HEK293 (cell line): ENCODE results near the gene C20orf96.

Experiments used
- BCL11A ChIP-seq: fragments of 450-650 bp; formaldehyde crosslinking; IDR thresholded peaks from 2 replicates; pipeline ENCODE4 v1.5.1; 2016; ENCODE audit warnings: low read depth, missing biosample characterization, missing genetic modification characterization
- GLIS2 ChIP-seq: fragments of 450-650 bp; formaldehyde crosslinking; IDR thresholded peaks from 2 replicates; pipeline ENCODE4 v1.5.1; 2016; ENCODE audit warnings: missing biosample characterization, missing genetic modification characterization
- PRDM1 ChIP-seq: fragments of 450-650 bp; formaldehyde crosslinking; IDR thresholded peaks from 2 replicates; pipeline ENCODE4; 2016; ENCODE audit warnings: missing biosample characterization, missing genetic modification characterization
- SCRT2 ChIP-seq: fragments of 450-650 bp; formaldehyde crosslinking; IDR thresholded peaks from 2 replicates; pipeline ENCODE4 v1.5.1; 2016; ENCODE audit warnings: missing biosample characterization, missing genetic modification characterization
- SETDB1 ChIP-seq: IDR thresholded peaks from one replicate; pipeline ENCODE4 v1.6.1; 2017; ENCODE audit warnings: mild to moderate bottlenecking, low read length, moderate library complexity, mixed read lengths; ENCODE audit not compliant: insufficient read length
- SP2 ChIP-seq: fragments of 450-650 bp; formaldehyde crosslinking; IDR thresholded peaks from 2 replicates; pipeline ENCODE4 v1.5.1; 2016; ENCODE audit warnings: missing biosample characterization, missing genetic modification characterization
- SP3 ChIP-seq: fragments of 450-650 bp; formaldehyde crosslinking; IDR thresholded peaks from 2 replicates; pipeline ENCODE4 v1.5.1; 2016; ENCODE audit warnings: missing biosample characterization, missing genetic modification characterization
- SP7 ChIP-seq: fragments of 450-650 bp; formaldehyde crosslinking; IDR thresholded peaks from 2 replicates; pipeline ENCODE4 v1.5.1; 2016; ENCODE audit warnings: missing biosample characterization, missing genetic modification characterization
- ZBTB17 ChIP-seq: fragments of 450-650 bp; formaldehyde crosslinking; IDR thresholded peaks from 2 replicates; pipeline ENCODE4 v1.5.1; 2016; ENCODE audit warnings: missing biosample characterization, missing genetic modification characterization
- ZBTB20 ChIP-seq: fragments of 450-650 bp; formaldehyde crosslinking; IDR thresholded peaks from 2 replicates; pipeline ENCODE4 v1.5.1; 2016; ENCODE audit warnings: missing biosample characterization, missing genetic modification characterization
- ZBTB8A ChIP-seq: fragments of 450-650 bp; formaldehyde crosslinking; IDR thresholded peaks from 2 replicates; pipeline ENCODE4 v1.5.1; 2016; ENCODE audit warnings: missing biosample characterization, missing genetic modification characterization
- ZFP37 ChIP-seq: fragments of 450-650 bp; formaldehyde crosslinking; IDR thresholded peaks from 2 replicates; pipeline ENCODE4 v1.5.1; 2016; ENCODE audit warnings: missing biosample characterization, missing genetic modification characterization
- ZFP41 ChIP-seq: fragments of 450-650 bp; formaldehyde crosslinking; IDR thresholded peaks from 2 replicates; pipeline ENCODE4 v1.5.1; 2016; ENCODE audit warnings: missing biosample characterization, missing genetic modification characterization, borderline replicate concordance
- ZNF292 ChIP-seq: fragments of 450-650 bp; formaldehyde crosslinking; IDR thresholded peaks from 2 replicates; pipeline ENCODE4 v1.5.1; 2016; ENCODE audit warnings: low read depth, missing biosample characterization, missing genetic modification characterization, borderline replicate concordance
- ZNF311 ChIP-seq: fragments of 450-650 bp; formaldehyde crosslinking; IDR thresholded peaks from 2 replicates; pipeline ENCODE4 v1.5.1; 2017; ENCODE audit warnings: missing biosample characterization, missing genetic modification characterization, borderline replicate concordance
- ZNF335 ChIP-seq: fragments of 450-650 bp; formaldehyde crosslinking; conservative IDR thresholded peaks from 2 replicates; pipeline ENCODE4 v1.5.1; 2016; ENCODE audit warnings: missing biosample characterization, missing genetic modification characterization
- ZNF544 ChIP-seq: fragments of 450-650 bp; formaldehyde crosslinking; IDR thresholded peaks from 2 replicates; pipeline ENCODE4 v1.5.0; 2017; ENCODE audit warnings: missing biosample characterization, missing genetic modification characterization
- ZNF610 ChIP-seq: fragments of 450-650 bp; formaldehyde crosslinking; IDR thresholded peaks from 2 replicates; pipeline ENCODE4 v1.5.1; 2016; ENCODE audit warnings: missing biosample characterization, missing genetic modification characterization, borderline replicate concordance
- ZNF629 ChIP-seq: fragments of 450-650 bp; formaldehyde crosslinking; IDR thresholded peaks from 2 replicates; pipeline ENCODE4 v1.5.1; 2017; ENCODE audit warnings: missing biosample characterization, missing genetic modification characterization
- ZNF76 ChIP-seq: fragments of 450-650 bp; formaldehyde crosslinking; IDR thresholded peaks from 2 replicates; pipeline ENCODE4; 2016; ENCODE audit warnings: low read depth, missing biosample characterization, missing genetic modification characterization, borderline replicate concordance
- ZNF777 ChIP-seq: fragments of 450-650 bp; formaldehyde crosslinking; IDR thresholded peaks from 2 replicates; pipeline ENCODE4 v1.5.1; 2017; ENCODE audit warnings: missing biosample characterization, missing genetic modification characterization, borderline replicate concordance
- TF ChIP-seq, protein P1 (sequence below): fragments of 450-650 bp; formaldehyde crosslinking; IDR thresholded peaks from 2 replicates; pipeline ENCODE4 v1.5.1; 2016; ENCODE audit warnings: missing biosample characterization, missing genetic modification characterization
- TF ChIP-seq, protein P2 (sequence below): fragments of 450-650 bp; formaldehyde crosslinking; IDR thresholded peaks from 2 replicates; pipeline ENCODE4 v1.5.1; 2017; ENCODE audit warnings: missing biosample characterization, missing genetic modification characterization
- TF ChIP-seq, protein P3 (sequence below): fragments of 450-650 bp; formaldehyde crosslinking; optimal IDR thresholded peaks from 2 replicates; pipeline ENCODE3; 2016; ENCODE audit warnings: missing biosample characterization, mild to moderate bottlenecking, missing genetic modification characterization
- TF ChIP-seq, protein P4 (sequence below): fragments of 450-650 bp; formaldehyde crosslinking; IDR thresholded peaks from 2 replicates; pipeline ENCODE4 v1.5.1; 2016; ENCODE audit warnings: missing biosample characterization, missing genetic modification characterization

The C20orf96 gene

DNA sequence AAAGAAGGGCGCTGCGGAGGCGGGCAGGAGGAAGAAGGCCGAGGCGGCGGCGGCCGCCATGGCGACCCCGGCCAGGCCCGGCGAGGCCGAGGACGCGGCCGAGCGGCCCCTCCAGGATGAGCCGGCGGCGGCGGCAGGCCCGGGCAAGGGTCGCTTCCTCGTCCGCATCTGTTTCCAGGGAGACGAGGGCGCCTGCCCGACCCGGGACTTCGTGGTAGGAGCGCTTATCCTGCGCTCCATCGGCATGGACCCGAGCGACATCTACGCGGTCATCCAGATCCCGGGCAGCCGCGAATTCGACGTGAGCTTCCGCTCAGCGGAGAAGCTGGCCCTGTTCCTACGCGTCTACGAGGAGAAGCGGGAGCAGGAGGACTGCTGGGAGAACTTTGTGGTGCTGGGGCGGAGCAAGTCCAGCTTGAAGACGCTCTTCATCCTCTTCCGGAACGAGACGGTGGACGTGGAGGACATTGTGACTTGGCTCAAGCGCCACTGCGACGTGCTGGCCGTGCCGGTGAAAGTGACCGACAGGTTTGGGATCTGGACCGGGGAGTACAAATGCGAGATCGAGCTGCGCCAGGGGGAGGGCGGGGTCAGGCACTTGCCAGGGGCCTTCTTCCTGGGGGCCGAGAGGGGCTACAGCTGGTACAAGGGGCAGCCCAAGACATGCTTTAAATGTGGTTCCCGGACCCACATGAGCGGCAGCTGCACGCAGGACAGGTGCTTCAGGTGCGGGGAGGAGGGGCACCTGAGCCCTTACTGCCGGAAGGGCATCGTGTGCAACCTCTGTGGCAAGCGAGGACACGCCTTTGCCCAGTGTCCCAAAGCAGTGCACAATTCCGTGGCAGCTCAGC, 7.6 kb upstream of the C20orf96 start (continued):
- TF ChIP-seq ZNF292 (tag by site-specific recombination) (no peak), ZNF777 (tag by site-specific recombination) (peak; percentile 66; the same call in 1 of the 2 replicates), ZFP41 (no peak), ZFP37 (tag by site-specific recombination) (0 out of 2 replicates have a peak, but pooled peaks have one; percentile 41), PRDM1 (tag by site-specific recombination) (no peak), BCL11A (peak; percentile 42; the same call in 1 of the 2 replicates), SCRT2 (tag by site-specific recombination) (no peak), ZNF544 (tag by site-specific recombination) (no peak), SP3 (tag by site-specific recombination) (peak; percentile 44; the same call in 1 of the 2 replicates), ZBTB20 (peak; percentile 86), ZNF335 (peak; percentile 82), ZNF311 (tag by site-specific recombination) (no peak), ZBTB17 (tag by site-specific recombination) (peak; percentile 55; the same call in 1 of the 2 replicates), ZNF76 (peak; percentile 88), ZBTB8A (tag by site-specific recombination) (peak; percentile 69), SP2 (tag by site-specific recombination) (peak; percentile 38; the same call in 1 of the 2 replicates), SP7 (peak; percentile 20; the same call in 1 of the 2 replicates), GLIS2 (tag by site-specific recombination) (peak; percentile 71), ZNF610 (tag by site-specific recombination) (peak; percentile 30; the same call in 1 of the 2 replicates), SETDB1 (no peak), ZNF629 (tag by site-specific recombination) (no peak; the same call in 1 of the 2 replicates)
- TF ChIP-seq, protein P1, sequence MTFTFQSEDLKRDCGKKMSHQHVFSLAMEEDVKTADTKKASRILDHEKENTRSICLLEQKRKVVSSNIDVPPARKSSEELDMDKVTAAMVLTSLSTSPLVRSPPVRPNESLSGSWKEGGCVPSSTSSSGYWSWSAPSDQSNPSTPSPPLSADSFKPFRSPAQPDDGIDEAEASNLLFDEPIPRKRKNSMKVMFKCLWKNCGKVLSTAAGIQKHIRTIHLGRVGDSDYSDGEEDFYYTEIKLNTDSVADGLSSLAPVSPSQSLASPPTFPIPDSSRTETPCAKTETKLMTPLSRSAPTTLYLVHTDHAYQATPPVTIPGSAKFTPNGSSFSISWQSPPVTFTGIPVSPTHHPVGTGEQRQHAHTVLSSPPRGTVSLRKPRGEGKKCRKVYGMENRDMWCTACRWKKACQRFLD (tag by site-specific recombination): no peak
- TF ChIP-seq, protein P2, sequence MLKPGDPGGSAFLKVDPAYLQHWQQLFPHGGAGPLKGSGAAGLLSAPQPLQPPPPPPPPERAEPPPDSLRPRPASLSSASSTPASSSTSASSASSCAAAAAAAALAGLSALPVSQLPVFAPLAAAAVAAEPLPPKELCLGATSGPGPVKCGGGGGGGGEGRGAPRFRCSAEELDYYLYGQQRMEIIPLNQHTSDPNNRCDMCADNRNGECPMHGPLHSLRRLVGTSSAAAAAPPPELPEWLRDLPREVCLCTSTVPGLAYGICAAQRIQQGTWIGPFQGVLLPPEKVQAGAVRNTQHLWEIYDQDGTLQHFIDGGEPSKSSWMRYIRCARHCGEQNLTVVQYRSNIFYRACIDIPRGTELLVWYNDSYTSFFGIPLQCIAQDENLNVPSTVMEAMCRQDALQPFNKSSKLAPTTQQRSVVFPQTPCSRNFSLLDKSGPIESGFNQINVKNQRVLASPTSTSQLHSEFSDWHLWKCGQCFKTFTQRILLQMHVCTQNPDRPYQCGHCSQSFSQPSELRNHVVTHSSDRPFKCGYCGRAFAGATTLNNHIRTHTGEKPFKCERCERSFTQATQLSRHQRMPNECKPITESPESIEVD (tag by site-specific recombination): no peak
- TF ChIP-seq, protein P3, sequence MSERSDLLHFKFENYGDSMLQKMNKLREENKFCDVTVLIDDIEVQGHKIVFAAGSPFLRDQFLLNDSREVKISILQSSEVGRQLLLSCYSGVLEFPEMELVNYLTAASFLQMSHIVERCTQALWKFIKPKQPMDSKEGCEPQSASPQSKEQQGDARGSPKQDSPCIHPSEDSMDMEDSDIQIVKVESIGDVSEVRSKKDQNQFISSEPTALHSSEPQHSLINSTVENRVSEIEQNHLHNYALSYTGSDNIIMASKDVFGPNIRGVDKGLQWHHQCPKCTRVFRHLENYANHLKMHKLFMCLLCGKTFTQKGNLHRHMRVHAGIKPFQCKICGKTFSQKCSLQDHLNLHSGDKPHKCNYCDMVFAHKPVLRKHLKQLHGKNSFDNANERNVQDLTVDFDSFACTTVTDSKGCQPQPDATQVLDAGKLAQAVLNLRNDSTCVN (tag by site-specific recombination): peak; percentile 64
- TF ChIP-seq, protein P4, sequence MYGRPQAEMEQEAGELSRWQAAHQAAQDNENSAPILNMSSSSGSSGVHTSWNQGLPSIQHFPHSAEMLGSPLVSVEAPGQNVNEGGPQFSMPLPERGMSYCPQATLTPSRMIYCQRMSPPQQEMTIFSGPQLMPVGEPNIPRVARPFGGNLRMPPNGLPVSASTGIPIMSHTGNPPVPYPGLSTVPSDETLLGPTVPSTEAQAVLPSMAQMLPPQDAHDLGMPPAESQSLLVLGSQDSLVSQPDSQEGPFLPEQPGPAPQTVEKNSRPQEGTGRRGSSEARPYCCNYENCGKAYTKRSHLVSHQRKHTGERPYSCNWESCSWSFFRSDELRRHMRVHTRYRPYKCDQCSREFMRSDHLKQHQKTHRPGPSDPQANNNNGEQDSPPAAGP (tag by site-specific recombination): peak; percentile 19; the same call in 1 of the 2 replicates
